Parathyroid adenoma (tissue), 2 donors: ENCODE measurements around the gene DUSP28.

Experiments used
- H2AFZ ChIP-seq: fragments of 300-600 bp; sonication (generic); one replicate; pipeline ENCODE4 v1.7.0; 2017; ENCODE audit warnings: antibody characterized with exemption, mild to moderate bottlenecking
- H3K27ac ChIP-seq: fragments of 300-600 bp; sonication (generic); one replicate; pipeline ENCODE4 v1.7.0; 2017
- H3K27me3 ChIP-seq: fragments of 300-600 bp; sonication (generic); one replicate; pipeline ENCODE4 v1.7.0; 2017; ENCODE audit warnings: low read length; ENCODE audit not compliant: control insufficient read depth, insufficient read depth
- H3K36me3 ChIP-seq: fragments of 300-600 bp; sonication (generic); one replicate; pipeline ENCODE4 v1.7.0; 2017; ENCODE audit warnings: low read length; ENCODE audit not compliant: control insufficient read depth, insufficient read depth
- H3K4me1 ChIP-seq: fragments of 300-600 bp; sonication (generic); one replicate; pipeline ENCODE4 v1.7.0; 2017; ENCODE audit warnings: control low read depth
- H3K4me2 ChIP-seq: fragments of 300-600 bp; sonication (generic); one replicate; pipeline ENCODE4 v1.7.0; 2017; ENCODE audit warnings: low read length
- H3K4me3 ChIP-seq: fragments of 300-600 bp; sonication (generic); one replicate; pipeline ENCODE4 v1.7.0; 2017; ENCODE audit warnings: low read depth, low read length
- H3K79me2 ChIP-seq: fragments of 300-600 bp; sonication (generic); one replicate; pipeline ENCODE4 v1.7.0; 2017; ENCODE audit warnings: control low read depth
- H3K9ac ChIP-seq: fragments of 300-600 bp; sonication (generic); one replicate; pipeline ENCODE4 v1.7.0; 2017; ENCODE audit warnings: mild to moderate bottlenecking
- H3K9me3 ChIP-seq: fragments of 300-600 bp; sonication (generic); one replicate; pipeline ENCODE4 v1.7.0; 2017; ENCODE audit warnings: low read length; ENCODE audit not compliant: control insufficient read depth
- TF ChIP-seq, protein P1 (sequence below): fragments of 300-600 bp; sonication (generic); IDR thresholded peaks from one replicate; pipeline ENCODE4 v1.7.0; 2017; ENCODE audit warnings: antibody characterized with exemption, mild to moderate bottlenecking
- donor health status: primary hyperparathyroidism.

The DUSP28 gene

DNA sequence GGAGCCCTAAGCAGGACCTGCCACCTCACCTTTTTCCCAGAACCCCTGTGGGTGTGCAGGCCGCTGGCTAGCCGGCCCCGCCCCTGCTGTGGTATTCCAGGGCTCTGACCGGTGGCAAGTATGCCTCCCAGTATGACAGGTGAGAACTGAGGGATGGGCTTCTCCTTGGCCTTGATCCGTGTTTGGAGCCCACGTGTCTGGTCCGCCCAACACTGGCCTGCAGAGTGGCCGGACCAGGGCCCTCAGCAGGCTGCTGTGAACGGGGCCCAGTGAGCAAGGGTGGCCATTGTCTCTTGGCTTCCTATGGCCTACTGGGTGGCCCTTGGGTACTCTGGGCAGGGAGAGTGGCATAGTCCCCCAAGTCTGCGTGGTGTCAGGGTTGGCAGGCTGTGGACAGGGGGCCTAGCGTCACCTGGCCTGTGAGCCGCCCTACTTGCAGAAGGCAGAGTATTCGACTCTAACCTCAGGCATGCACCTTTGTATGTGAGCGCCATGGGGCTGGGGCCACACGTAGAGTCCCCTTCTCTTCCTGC lies 9.9 kb downstream of the DUSP28 start:
- TF ChIP-seq, protein P1, sequence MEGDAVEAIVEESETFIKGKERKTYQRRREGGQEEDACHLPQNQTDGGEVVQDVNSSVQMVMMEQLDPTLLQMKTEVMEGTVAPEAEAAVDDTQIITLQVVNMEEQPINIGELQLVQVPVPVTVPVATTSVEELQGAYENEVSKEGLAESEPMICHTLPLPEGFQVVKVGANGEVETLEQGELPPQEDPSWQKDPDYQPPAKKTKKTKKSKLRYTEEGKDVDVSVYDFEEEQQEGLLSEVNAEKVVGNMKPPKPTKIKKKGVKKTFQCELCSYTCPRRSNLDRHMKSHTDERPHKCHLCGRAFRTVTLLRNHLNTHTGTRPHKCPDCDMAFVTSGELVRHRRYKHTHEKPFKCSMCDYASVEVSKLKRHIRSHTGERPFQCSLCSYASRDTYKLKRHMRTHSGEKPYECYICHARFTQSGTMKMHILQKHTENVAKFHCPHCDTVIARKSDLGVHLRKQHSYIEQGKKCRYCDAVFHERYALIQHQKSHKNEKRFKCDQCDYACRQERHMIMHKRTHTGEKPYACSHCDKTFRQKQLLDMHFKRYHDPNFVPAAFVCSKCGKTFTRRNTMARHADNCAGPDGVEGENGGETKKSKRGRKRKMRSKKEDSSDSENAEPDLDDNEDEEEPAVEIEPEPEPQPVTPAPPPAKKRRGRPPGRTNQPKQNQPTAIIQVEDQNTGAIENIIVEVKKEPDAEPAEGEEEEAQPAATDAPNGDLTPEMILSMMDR = no peak
- Histone ChIP-seq H3K36me3 (no peaks in the 10 kb centered on the region), H2AFZ (no peak overlapping the region), H3K9ac (no peak overlapping the region), H3K79me2 (peaks cover 2% of the 10 kb centered on the region), H3K4me2 (peak overlapping the region; percentile 77), H3K27ac (no peak overlapping the region), H3K27me3 (no peaks in the 10 kb centered on the region), H3K4me3 (no peak overlapping the region), H3K9me3 (no peaks in the 10 kb centered on the region), H3K4me1 (peaks cover 19% of the 10 kb centered on the region)

DNA sequence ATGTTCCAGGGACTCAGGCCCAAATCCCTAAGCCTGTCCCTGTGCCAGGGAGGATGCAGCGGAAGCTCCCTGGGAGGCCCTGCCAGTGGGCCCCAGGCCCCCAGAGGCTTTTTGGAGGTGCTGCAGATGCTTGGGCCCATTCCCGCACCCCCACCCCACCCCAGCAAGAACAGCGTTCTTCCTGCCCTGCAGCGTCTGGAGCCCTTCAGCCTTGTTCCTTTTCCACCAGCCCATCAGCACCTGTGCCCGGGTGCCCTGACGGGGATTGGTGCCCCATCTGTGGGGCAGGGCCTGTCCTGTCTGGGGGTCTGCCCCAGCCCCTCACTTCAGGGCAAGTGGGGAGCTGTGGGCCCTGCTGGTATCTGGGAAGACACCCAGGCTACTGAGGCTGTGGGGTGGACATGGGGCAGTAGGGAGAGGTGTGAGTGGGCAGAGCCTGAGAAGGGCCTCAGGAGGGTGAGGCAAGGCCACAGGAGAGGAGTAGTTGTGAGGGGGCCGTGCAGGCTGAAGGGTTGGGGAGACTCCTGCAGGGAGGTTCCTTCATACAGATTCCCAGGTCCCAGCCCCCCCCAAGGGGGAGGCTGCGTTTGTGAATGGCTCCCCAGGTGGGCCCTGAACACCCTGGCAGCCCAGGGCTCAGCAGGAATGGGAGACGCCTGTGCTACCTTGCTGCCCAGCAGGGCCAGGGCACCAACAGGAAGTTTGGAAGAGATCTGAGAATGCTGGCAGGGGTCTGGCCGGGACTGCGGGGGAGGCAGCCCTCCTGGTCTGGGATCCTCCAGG lies 10.6 kb downstream of the DUSP28 start:
- no peaks in the 10 kb centered on the region for H3K27me3 ChIP-seq
- H3K27ac ChIP-seq = no peak overlapping the region
- H3K4me3 ChIP-seq = no peak overlapping the region
- no peaks in the 10 kb centered on the region for H3K79me2 ChIP-seq
- TF ChIP-seq, protein P1 = no peak
- no peaks in the 10 kb centered on the region for H3K36me3 ChIP-seq
- no peak overlapping the region for H2AFZ ChIP-seq
- H3K4me2 ChIP-seq = no peak overlapping the region
- no peaks in the 10 kb centered on the region for H3K9me3 ChIP-seq
- no peak overlapping the region for H3K9ac ChIP-seq
- H3K4me1 ChIP-seq = peaks cover 14% of the 10 kb centered on the region

DNA sequence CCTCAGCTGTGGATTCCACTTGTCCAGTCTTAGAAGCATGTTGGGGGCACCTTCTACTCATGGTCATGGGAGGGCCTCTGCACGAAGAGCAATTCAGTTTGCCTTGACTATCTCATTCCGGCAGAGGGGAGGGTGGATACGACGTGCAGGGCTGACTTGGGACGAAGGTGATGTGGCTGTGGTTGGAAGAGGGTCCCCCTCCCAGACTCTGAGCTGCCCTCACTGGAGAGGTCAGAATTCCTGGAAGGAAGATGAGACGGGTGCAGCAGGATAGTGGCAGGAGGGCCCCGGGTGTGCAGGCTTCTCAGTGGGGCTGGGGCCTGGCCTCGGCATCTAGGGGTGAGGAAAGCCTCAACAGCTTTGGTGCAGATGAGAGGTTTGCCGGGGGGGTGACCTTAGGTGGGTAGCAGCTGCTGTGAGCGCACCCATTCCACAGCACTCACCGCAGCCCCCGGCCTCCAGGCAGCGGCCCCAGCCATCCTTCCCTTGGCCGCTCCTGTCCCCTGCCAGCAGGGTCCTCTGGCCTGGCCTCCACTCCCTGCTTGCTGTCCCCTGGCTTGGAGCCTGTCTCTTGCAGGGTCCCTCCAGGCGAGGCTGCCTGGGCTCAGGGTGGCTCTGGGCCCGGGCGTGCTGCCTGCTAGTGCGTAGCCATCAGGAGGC lies 11.3 kb downstream of the DUSP28 start:
- Histone ChIP-seq H3K27ac (no peak overlapping the region), H3K4me3 (no peak overlapping the region), H3K4me2 (no peak overlapping the region), H3K27me3 (no peaks in the 10 kb centered on the region), H3K79me2 (no peaks in the 10 kb centered on the region), H3K9ac (no peak overlapping the region), H2AFZ (no peak overlapping the region), H3K9me3 (no peaks in the 10 kb centered on the region), H3K36me3 (no peaks in the 10 kb centered on the region), H3K4me1 (peaks cover 8% of the 10 kb centered on the region)
- TF ChIP-seq, protein P1 = no peak

DNA sequence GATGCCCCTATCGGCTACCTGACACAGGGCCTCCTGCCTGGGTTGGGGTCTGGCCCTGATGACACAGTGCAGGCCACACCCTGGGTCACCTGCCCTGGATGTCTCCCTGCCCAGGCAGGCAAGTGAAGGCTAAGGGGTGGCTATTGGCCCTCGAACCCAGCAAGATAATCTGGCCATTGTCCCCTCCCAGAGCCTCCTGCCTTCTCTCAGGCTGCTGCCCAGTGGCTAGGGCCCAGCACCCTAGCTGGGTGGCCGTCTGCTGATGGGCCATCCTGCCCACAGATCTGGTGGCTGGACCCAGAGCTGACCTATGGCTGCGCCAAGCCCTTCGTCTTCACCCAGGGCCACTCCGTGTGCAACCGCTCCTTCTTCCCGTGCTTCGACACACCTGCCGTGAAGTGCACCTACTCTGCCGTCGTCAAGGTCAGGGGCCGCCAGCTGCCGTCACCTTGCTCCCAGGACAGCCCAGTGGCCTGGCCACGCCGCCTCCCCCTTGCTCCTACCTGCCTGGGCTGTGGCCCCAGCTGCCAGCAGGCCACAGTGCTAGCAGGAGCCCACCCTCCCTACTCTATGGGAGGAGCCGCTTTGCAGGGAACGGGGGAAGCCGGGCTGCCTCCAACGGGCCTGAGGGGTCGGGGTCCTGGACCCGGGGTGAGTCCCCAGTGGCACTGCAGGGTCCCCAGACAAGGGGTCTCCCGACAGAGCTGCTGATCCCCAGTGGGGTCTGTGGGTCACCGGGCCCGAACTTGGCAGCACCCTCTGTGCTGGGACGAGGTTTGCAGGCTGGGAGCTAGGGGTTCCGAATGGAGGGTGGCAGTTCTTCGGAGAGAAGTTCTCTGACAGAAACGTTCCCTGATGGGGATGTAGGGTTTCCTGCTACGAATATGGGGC lies 12.2 kb downstream of the DUSP28 start:
- no peaks in the 10 kb centered on the region for H3K36me3 ChIP-seq
- no peak overlapping the region for H3K4me2 ChIP-seq
- H2AFZ ChIP-seq = no peak overlapping the region
- H3K9ac ChIP-seq = no peak overlapping the region
- no peaks in the 10 kb centered on the region for H3K79me2 ChIP-seq
- H3K27me3 ChIP-seq = no peaks in the 10 kb centered on the region
- TF ChIP-seq, protein P1 = no peak
- H3K4me3 ChIP-seq = no peak overlapping the region
- H3K4me1 ChIP-seq = peaks cover 2% of the 10 kb centered on the region
- H3K27ac ChIP-seq = no peak overlapping the region
- no peaks in the 10 kb centered on the region for H3K9me3 ChIP-seq
